Measurements from ENCODE around the gene SF3A1. TPM values are rescaled to one million over a fixed set of nuclear protein-coding genes. Genes with fewer than 3 reads are reported as not detected.
A peak's percentile ranks its signal among the peaks of the same experiment; 100 is the strongest.

The SF3A1 gene
- total RNA-seq, 1 donor from 2014 or later, result 308 TPM

GRCh38 chr22:30397656-30398635 lies 41.3 kb upstream of the SF3A1 start:
- H3K36me3 Mint-ChIP-seq (ENCODE audit: low read depth), result peaks cover 13% of the 10 kb centered on the region
- peaks cover 46% of the 10 kb centered on the region for H3K4me1 Mint-ChIP-seq (ENCODE audit: low read depth)
- H3K27ac Mint-ChIP-seq, result peak overlapping the region; percentile 58
- intact Hi-C loops (cut with micrococcal nuclease), result loop anchor here (1.0 kb wide), 1 partner anchor 28 kb away; no protein-coding TSS in a partner anchor
- no peaks in the 10 kb centered on the region for H3K9me3 Mint-ChIP-seq
- H3K4me3 Mint-ChIP-seq, result peak overlapping the region; percentile 86
- no peak for DNase-seq (ENCODE audit: low spot score)
- H3K27me3 Mint-ChIP-seq (ENCODE audit: insufficient read depth), result no peaks in the 10 kb centered on the region

GRCh38 chr22:30396871-30397655 lies 40.4 kb upstream of the SF3A1 start, which contains the start of gene SEC14L2:
Gene SEC14L2 (plus strand): TSS chr22:30397018. CDS start chr22:30397117, 99 bp downstream.
- intact Hi-C loops (cut with micrococcal nuclease), result loop anchor here (1.0 kb wide), 1 partner anchor 29 kb away; no protein-coding TSS in a partner anchor
- Mint-ChIP-seq H3K4me3 (peak within 1 kb of the TSS; percentile 92), H3K27ac (peak within 1 kb of the TSS; percentile 75), H3K36me3 (ENCODE audit: low read depth) (peaks cover 11% of the 10 kb centered on the region), H3K27me3 (ENCODE audit: insufficient read depth) (no peaks in the 10 kb centered on the region), H3K4me1 (ENCODE audit: low read depth) (peaks cover 51% of the 10 kb centered on the region), H3K9me3 (no peaks in the 10 kb centered on the region)
- peak; percentile 58 for DNase-seq (ENCODE audit: low spot score)

- Mint-ChIP-seq H3K27ac (no peak overlapping the region), H3K27me3 (ENCODE audit: insufficient read depth) (no peaks in the 10 kb centered on the region), H3K36me3 (ENCODE audit: low read depth) (peaks cover 5% of the 10 kb centered on the region), H3K4me3 (peak overlapping the region; percentile 21), H3K9me3 (no peaks in the 10 kb centered on the region), H3K4me1 (ENCODE audit: low read depth) (peaks cover 58% of the 10 kb centered on the region)
- intact Hi-C loops (cut with micrococcal nuclease), result loop anchor here (5.0 kb wide), 1 partner anchor 208 kb away; no protein-coding TSS in a partner anchor
- no peak for DNase-seq (ENCODE audit: low spot score)
Observed at GRCh38 chr22:30393885-30394284, 37.2 kb upstream of the SF3A1 start.

GRCh38 chr22:30393322-30393680 lies 36.6 kb upstream of the SF3A1 start:
- Mint-ChIP-seq H3K9me3 (no peaks in the 10 kb centered on the region), H3K36me3 (ENCODE audit: low read depth) (peaks cover 3% of the 10 kb centered on the region), H3K27ac (no peak overlapping the region), H3K4me3 (no peak overlapping the region), H3K4me1 (ENCODE audit: low read depth) (peaks cover 52% of the 10 kb centered on the region), H3K27me3 (ENCODE audit: insufficient read depth) (no peaks in the 10 kb centered on the region)
- intact Hi-C loops (cut with micrococcal nuclease), result loop anchor here (5.0 kb wide), 1 partner anchor 209 kb away; no protein-coding TSS in a partner anchor
- no peak for DNase-seq (ENCODE audit: low spot score)

- peak overlapping the region; percentile 40 for H3K27ac Mint-ChIP-seq
- H3K4me1 Mint-ChIP-seq (ENCODE audit: low read depth), result peaks cover 47% of the 10 kb centered on the region
- peaks cover under 1% of the 10 kb centered on the region for H3K36me3 Mint-ChIP-seq (ENCODE audit: low read depth)
- H3K27me3 Mint-ChIP-seq (ENCODE audit: insufficient read depth), result no peaks in the 10 kb centered on the region
- DNase-seq (ENCODE audit: low spot score), result no peak
- no peak overlapping the region for H3K4me3 Mint-ChIP-seq
- no peaks in the 10 kb centered on the region for H3K9me3 Mint-ChIP-seq
- intact Hi-C loops (cut with micrococcal nuclease), result loop anchor here (5.0 kb wide), 1 partner anchor 210 kb away; no protein-coding TSS in a partner anchor
Observed at GRCh38 chr22:30392661-30393321, 36.1 kb upstream of the SF3A1 start.

- Mint-ChIP-seq H3K27ac (peak overlapping the region; percentile 88), H3K4me3 (no peak overlapping the region), H3K9me3 (no peaks in the 10 kb centered on the region), H3K27me3 (ENCODE audit: insufficient read depth) (no peaks in the 10 kb centered on the region), H3K36me3 (ENCODE audit: low read depth) (peaks cover 2% of the 10 kb centered on the region), H3K4me1 (ENCODE audit: low read depth) (peaks cover 46% of the 10 kb centered on the region)
- DNase-seq (ENCODE audit: low spot score), result peak; percentile 73
- intact Hi-C loops (cut with micrococcal nuclease), result loop anchor here (1.0 to 5.0 kb wide), 5 partner anchors 35 to 211 kb away; partner anchors contain the start of genes CASTOR1 and OSM
Observed at GRCh38 chr22:30390974-30391691, 34.4 kb upstream of the SF3A1 start.

GRCh38 chr22:30386960-30387827 lies 30.5 kb upstream of the SF3A1 start, which contains the start of gene RNF215:
Gene RNF215 (minus strand): TSS chr22:30387411. CDS start chr22:30387313, 98 bp downstream.
- intact Hi-C loops (cut with micrococcal nuclease), result loop anchor here (1.0 to 5.0 kb wide), 7 partner anchors 31 to 278 kb away; partner anchors contain the start of genes OSM and SF3A1
- Mint-ChIP-seq H3K4me1 (ENCODE audit: low read depth) (peaks cover 25% of the 10 kb centered on the region), H3K9me3 (no peaks in the 10 kb centered on the region), H3K27me3 (ENCODE audit: insufficient read depth) (no peaks in the 10 kb centered on the region), H3K36me3 (ENCODE audit: low read depth) (peaks cover 2% of the 10 kb centered on the region), H3K4me3 (peak within 1 kb of the TSS; percentile 84), H3K27ac (peak within 1 kb of the TSS; percentile 56)
- peak; percentile 79 for DNase-seq (ENCODE audit: low spot score)

GRCh38 chr22:30386608-30386959 lies 29.9 kb upstream of the SF3A1 start:
- Mint-ChIP-seq H3K9me3 (no peaks in the 10 kb centered on the region), H3K27ac (no peak overlapping the region), H3K27me3 (ENCODE audit: insufficient read depth) (no peaks in the 10 kb centered on the region), H3K4me1 (ENCODE audit: low read depth) (peaks cover 20% of the 10 kb centered on the region), H3K36me3 (ENCODE audit: low read depth) (peaks cover 2% of the 10 kb centered on the region), H3K4me3 (peak overlapping the region; percentile 84)
- intact Hi-C loops (cut with micrococcal nuclease), result loop anchor here (2.0 to 5.0 kb wide), 2 partner anchors 79 to 278 kb away; no protein-coding TSS in a partner anchor
- DNase-seq (ENCODE audit: low spot score), result no peak

GRCh38 chr22:30385942-30386341 lies 29.2 kb upstream of the SF3A1 start:
- H3K36me3 Mint-ChIP-seq (ENCODE audit: low read depth), result peaks cover 2% of the 10 kb centered on the region
- no peak overlapping the region for H3K27ac Mint-ChIP-seq
- intact Hi-C loops (cut with micrococcal nuclease), result loop anchor here (2.0 to 5.0 kb wide), 2 partner anchors 79 to 277 kb away; no protein-coding TSS in a partner anchor
- peaks cover 14% of the 10 kb centered on the region for H3K4me1 Mint-ChIP-seq (ENCODE audit: low read depth)
- no peaks in the 10 kb centered on the region for H3K9me3 Mint-ChIP-seq
- no peak for DNase-seq (ENCODE audit: low spot score)
- H3K4me3 Mint-ChIP-seq, result peak overlapping the region; percentile 84
- no peaks in the 10 kb centered on the region for H3K27me3 Mint-ChIP-seq (ENCODE audit: insufficient read depth)

GRCh38 chr22:30383061-30383460 lies 26.4 kb upstream of the SF3A1 start:
- H3K9me3 Mint-ChIP-seq, result no peaks in the 10 kb centered on the region
- H3K4me1 Mint-ChIP-seq (ENCODE audit: low read depth), result peaks cover 10% of the 10 kb centered on the region
- peaks cover 2% of the 10 kb centered on the region for H3K36me3 Mint-ChIP-seq (ENCODE audit: low read depth)
- H3K27me3 Mint-ChIP-seq (ENCODE audit: insufficient read depth), result peaks cover 1% of the 10 kb centered on the region
- no peak overlapping the region for H3K4me3 Mint-ChIP-seq
- H3K27ac Mint-ChIP-seq, result no peak overlapping the region
- intact Hi-C loops (cut with micrococcal nuclease), result no loop called here
- DNase-seq (ENCODE audit: low spot score), result no peak

GRCh38 chr22:30382340-30382739 lies 25.6 kb upstream of the SF3A1 start:
- DNase-seq (ENCODE audit: low spot score), result no peak
- Mint-ChIP-seq H3K27ac (no peak overlapping the region), H3K27me3 (ENCODE audit: insufficient read depth) (peaks cover 1% of the 10 kb centered on the region)

More at GRCh38 chr22:30382340-30382739, 25.6 kb upstream of the SF3A1 start:
- H3K9me3 Mint-ChIP-seq, result no peaks in the 10 kb centered on the region
- intact Hi-C loops (cut with micrococcal nuclease), result no loop called here
- no peak overlapping the region for H3K4me3 Mint-ChIP-seq
- peaks cover 2% of the 10 kb centered on the region for H3K36me3 Mint-ChIP-seq (ENCODE audit: low read depth)
- H3K4me1 Mint-ChIP-seq (ENCODE audit: low read depth), result peaks cover 7% of the 10 kb centered on the region
